Adrenal gland (tissue), 12 donors: Measurements from ENCODE around the gene FAF1. TPM values are rescaled to one million over a fixed set of nuclear protein-coding genes. Genes with fewer than 3 reads are reported as not detected.

Source experiments
- DNase-seq, 7 donors: peaks; one replicate each; pipeline ENCODE4 v3.0.0-alpha.2; 2019 to 2020
- H3K27ac ChIP-seq, 5 donors: fragments of 200-600 bp; sonication (generic) in 4 of 5; 1 replicate in 3 of 5; 2 replicates in 2 of 5; pipeline versions ENCODE4 v1.5.1 to v1.8.0; 2016 to 2020; ENCODE audit warnings: mild to moderate bottlenecking in 1 of 5
- H3K27me3 ChIP-seq: fragments of 200-600 bp; 2 replicates; pipeline ENCODE4 v1.8.0; 2021
- H3K36me3 ChIP-seq, 2 donors: fragments of 200-600 bp; replicated peaks in 1 of 2; 1 replicate in 1 of 2; 2 replicates in 1 of 2; pipeline versions ENCODE4 v1.5.1 to v1.8.0; 2018 to 2022
- H3K4me1 ChIP-seq, 2 donors: fragments of 200-600 bp; replicated peaks in 1 of 2; 1 replicate in 1 of 2; 2 replicates in 1 of 2; pipeline versions ENCODE4 v1.5.1 to v1.8.0; 2018 to 2021
- H3K4me3 ChIP-seq, 4 donors: fragments of 200-600 bp; sonication (generic) in 3 of 4; one replicate each; pipeline ENCODE4 v1.5.1; 2016 to 2018
- H3K9me3 ChIP-seq, 3 donors: fragments of 200-600 bp; sonication (generic) in 1 of 3; replicated peaks in 1 of 3; 1 replicate in 2 of 3; 2 replicates in 1 of 3; pipeline versions ENCODE4 v1.5.1 to v1.8.0; 2016 to 2021
- CTCF ChIP-seq, 6 experiments: fragments of 450-650 bp in 4 of 6; fragments of 200-600 bp in 2 of 6; sonication (generic) in 1 of 6; IDR thresholded peaks; 1 replicate in 5 of 6; 2 replicates in 1 of 6; pipeline versions ENCODE4 v1.5.1 to v1.8.0; 2016 to 2021; ENCODE audit warnings: antibody characterized with exemption in 6 of 6, mild to moderate bottlenecking in 2 of 6, moderate library complexity in 1 of 6
- POLR2A ChIP-seq, 2 donors: fragments of 450-650 bp; IDR thresholded peaks; one replicate each; pipeline ENCODE4 v1.6.1; 2017; ENCODE audit warnings: antibody characterized with exemption in 2 of 2, mild to moderate bottlenecking in 2 of 2, moderate library complexity in 1 of 2
- WGBS, 4 donors: extraction: QIAGEN DNeasy Blood & Tissue Kit in 2 of 4; methylation state at CpG; one replicate each; pipeline versions ENCODE4 v1.1.5 to v1.1.7; 2013 to 2017; 5-methylcytosine and 5-hydroxymethylcytosine counted together
- intact Hi-C, 2 donors: fragments of 100-400 bp; cut with DNase I; formaldehyde crosslinking; loops; one replicate each; pipeline versions ENCODE4 v1.14.1 to v1.15.0; 2022 to 2023
- polyA plus RNA-seq, 3 donors: library from polyadenylated mRNA; stranded (reverse); fragments of 200-250 nt in 2 of 3; fragments of 350-450 nt in 1 of 3; fragmentation: Illumina TruSeq in 1 of 3; extraction: RNeasy Lipid Tissue Mini Kit (QIAGEN cat#74804) in 1 of 3; gene quantifications; one replicate each; pipeline ENCODE4 v1.2.3, GENCODE V29; 2013 to 2014
- total RNA-seq, 9 donors: library from RNA; depleted of rRNA in 4 of 9; stranded (reverse); fragments of >200 nt in 4 of 9; fragments of 120-200 nt in 1 of 9; fragmentation: NEBNext Ultra II Directional in 1 of 9; extraction: Animal tissue kit (Norgen Biotek cat#: 25700) in 1 of 9; gene quantifications; one replicate each; pipeline versions ENCODE4 v1.1.0 to v1.2.4, GENCODE V29; 2013 to 2023
- donor health status: healthy with polysubstance abuse.
- donor health status: Bipolar disorder and iron deficiency.
- donor health status: DM: yes; HTN: yes; CAD: no.
- donor health status: DM: no; HTN: no; CAD: no.
- donor health status: DM: no; HTN: no; CAD: no.
- donor health status: DM: yes; HTN: yes; CAD: no.

The FAF1 gene
- total and polyA plus RNA-seq, 12 donors, result 23.4 to 88.4 (median 44.5) TPM

GRCh38 chr1:50423670-50424000, 536.4 kb downstream of the FAF1 start:
- Histone ChIP-seq H3K4me1 (peaks cover 4 to 33% of the 10 kb centered on the region in 2 donors), H3K36me3 (no peaks in the 10 kb centered on the region), H3K4me3 (peak overlapping the region in 1 of 4 donors; percentile 38), H3K27ac (no peak overlapping the region), H3K9me3 (no peaks in the 10 kb centered on the region), H3K27me3 (peaks cover 95% of the 10 kb centered on the region)
- intact Hi-C loops, result no loop called here
- DNase-seq, result no peak
- TF ChIP-seq CTCF (IDR thresholded peaks at IDR 0.05), result no peak
- no peak for TF ChIP-seq POLR2A (IDR thresholded peaks at IDR 0.05)
- 2 to 14% (median 5%) methylated on average over 12 to 23 of the region's 23 CpGs for WGBS, 4 donors

GRCh38 chr1:50422946-50423669, 537.0 kb downstream of the FAF1 start, which contains the start of gene DMRTA2:
Gene DMRTA2, minus strand, starts transcription at chr1:50423443. Its CDS starts 1,907 bp downstream, at chr1:50421536.
- DNase-seq, result no peak
- intact Hi-C loops, result no loop called here
- Histone ChIP-seq H3K4me3 (peak within 1 kb of the TSS in 1 of 4 donors; percentile 38), H3K4me1 (peaks cover 4 to 36% of the 10 kb centered on the region in 2 donors), H3K36me3 (no peaks in the 10 kb centered on the region), H3K9me3 (no peaks in the 10 kb centered on the region), H3K27me3 (peaks cover 95% of the 10 kb centered on the region), H3K27ac (no peak within 1 kb of the TSS)
- WGBS, 4 donors, result 1 to 7% (median 5%) methylated on average over 19 to 61 of the region's 61 CpGs
- TF ChIP-seq POLR2A (IDR thresholded peaks at IDR 0.05) (no peak), CTCF (IDR thresholded peaks at IDR 0.05) (no peak)

GRCh38 chr1:50422675-50422945, 537.5 kb downstream of the FAF1 start:
- WGBS, 4 donors, result 5 to 11% (median 7%) methylated on average over 8 to 21 of the region's 21 CpGs
- Histone ChIP-seq H3K36me3 (no peaks in the 10 kb centered on the region), H3K27me3 (peaks cover 95% of the 10 kb centered on the region), H3K27ac (no peak overlapping the region), H3K9me3 (no peaks in the 10 kb centered on the region), H3K4me1 (peaks cover 4 to 40% of the 10 kb centered on the region in 2 donors), H3K4me3 (no peak overlapping the region)
- TF ChIP-seq POLR2A (IDR thresholded peaks at IDR 0.05), result no peak
- no peak for TF ChIP-seq CTCF (IDR thresholded peaks at IDR 0.05)
- DNase-seq, result no peak
- intact Hi-C loops, result no loop called here

- WGBS, 4 donors, result 20 to 27% (median 26%) methylated on average over 26 to 27 of the region's 27 CpGs
- intact Hi-C loops, result no loop called here
- H3K4me3 ChIP-seq, result no peak overlapping the region
- no peak for TF ChIP-seq CTCF (IDR thresholded peaks at IDR 0.05)
- TF ChIP-seq POLR2A (IDR thresholded peaks at IDR 0.05), result no peak
- H3K9me3 ChIP-seq, result no peaks in the 10 kb centered on the region
- DNase-seq, result no peak
- H3K27ac ChIP-seq, result no peak overlapping the region
- H3K36me3 ChIP-seq, result no peaks in the 10 kb centered on the region
- peaks cover 4 to 42% of the 10 kb centered on the region in 2 donors for H3K4me1 ChIP-seq
- peaks cover 95% of the 10 kb centered on the region for H3K27me3 ChIP-seq
These were observed 538.0 kb downstream of the FAF1 start for GRCh38 chr1:50421768-50422674.
